T follicular helper cell (primary cell): Measurements from ENCODE around the gene PGC.

ENCODE experiments used
- DNase-seq: peaks from one replicate; pipeline ENCODE4 v3.0.0-alpha.2; 2020; ENCODE audit warnings: low read depth

The PGC gene

GRCh38 chr6:41697861-41698781 lies 49.1 kb downstream of the PGC start:
- DNase-seq: no peak

- no peak for DNase-seq
Measured at GRCh38 chr6:41696788-41697187, 50.4 kb downstream of the PGC start.

GRCh38 chr6:41695825-41696224 lies 51.4 kb downstream of the PGC start:
- DNase-seq: no peak

GRCh38 chr6:41694815-41695526 lies 52.2 kb downstream of the PGC start:
- no peak for DNase-seq

GRCh38 chr6:41693281-41694240 lies 53.6 kb downstream of the PGC start:
- DNase-seq: no peak

GRCh38 chr6:41692730-41693129 lies 54.5 kb downstream of the PGC start:
- DNase-seq: no peak

GRCh38 chr6:41692080-41692675 lies 55.0 kb downstream of the PGC start:
- DNase-seq: no peak

- DNase-seq: no peak
Measured at GRCh38 chr6:41691426-41692079, 55.6 kb downstream of the PGC start.

GRCh38 chr6:41690541-41691330 lies 56.5 kb downstream of the PGC start:
- DNase-seq: no peak

- DNase-seq: no peak
Measured at GRCh38 chr6:41689171-41690008, 57.8 kb downstream of the PGC start.

- DNase-seq: no peak
Measured at GRCh38 chr6:41688256-41688965, 58.8 kb downstream of the PGC start.

GRCh38 chr6:41687501-41688175 lies 59.6 kb downstream of the PGC start:
- no peak for DNase-seq
